ENCODE results near the gene RTN4.

DNA sequence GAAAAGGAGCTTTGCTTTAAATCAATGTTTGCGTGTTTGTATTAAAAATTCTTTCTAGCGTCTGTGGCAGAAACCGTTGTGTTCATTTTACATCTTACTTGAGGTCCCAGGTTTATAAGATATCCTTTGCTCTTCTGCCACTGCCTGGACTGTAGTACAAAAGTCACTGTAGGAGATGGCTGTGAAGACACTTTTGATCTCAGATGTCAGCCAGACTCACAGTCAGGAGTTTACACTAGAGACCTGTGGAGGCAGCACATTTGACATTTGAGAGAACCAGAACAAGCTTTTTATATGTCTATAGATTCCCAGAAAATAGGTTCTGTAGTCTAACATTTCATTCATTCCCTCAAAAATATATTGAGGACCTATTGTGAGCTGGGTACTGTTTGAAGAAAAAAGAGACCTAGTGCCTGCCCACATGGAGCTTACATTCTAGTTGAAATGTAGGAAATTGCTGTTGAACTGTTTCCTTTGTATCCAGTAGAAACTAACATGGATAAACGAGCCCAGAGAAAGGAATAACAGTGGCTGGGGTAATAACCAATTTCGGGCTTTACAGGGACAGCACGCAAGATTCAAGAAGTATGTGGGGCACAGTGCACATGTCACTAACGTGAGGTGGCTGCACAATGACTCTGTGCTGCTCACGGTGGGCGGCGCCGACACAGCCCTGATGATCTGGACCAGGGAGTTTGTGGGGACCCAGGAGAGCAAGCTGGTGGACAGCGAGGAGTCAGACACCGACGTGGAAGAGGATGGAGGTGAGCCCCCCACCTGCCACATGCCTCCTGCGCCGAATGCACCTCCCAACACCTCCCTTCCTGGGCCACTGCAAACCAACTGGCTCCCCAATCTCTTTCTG lies 122.3 kb downstream of the RTN4 start:
- no peak for TF ChIP-seq POLR2A (IDR thresholded peaks at IDR 0.05; ENCODE audit: low read depth, low read length)
- TF ChIP-seq SPI1 (IDR thresholded peaks at IDR 0.05; ENCODE audit: low read depth, low read length): no peak
- no peak for TF ChIP-seq POLR2AphosphoS5 (IDR thresholded peaks at IDR 0.05; ENCODE audit: low read depth, low read length)
- TF ChIP-seq TAF1 (IDR thresholded peaks at IDR 0.05; ENCODE audit: low read depth, low read length): no peak
- no peak for TF ChIP-seq POU2F2 (IDR thresholded peaks at IDR 0.05; ENCODE audit: low read depth, low read length)
- TF ChIP-seq PAX5 (IDR thresholded peaks at IDR 0.05; ENCODE audit: insufficient read depth, low read length, severe bottlenecking): no peak

Measured in GM12891 (cell line).